ENCODE measurements around the gene OGA.

OGA gene

GRCh38 chr10:101772895-101773761 lies 45.1 kb downstream of the OGA start:
- no peak overlapping the region for H3K27ac ChIP-seq (ENCODE audit: low read depth, low read length)
- H3K9me2 ChIP-seq (replicated peaks; ENCODE audit: insufficient read depth, low read length): no peaks in the 10 kb centered on the region
- no peak overlapping the region for H3K4me3 ChIP-seq (ENCODE audit: insufficient read depth, low read length, poor library complexity, severe bottlenecking)
- H3K36me3 ChIP-seq (ENCODE audit: low read length): no peaks in the 10 kb centered on the region
- no peak overlapping the region for H3K9ac ChIP-seq (ENCODE audit: low read length)
- no peak overlapping the region for H2AFZ ChIP-seq (ENCODE audit: low read depth, low read length, severe bottlenecking)
- no peaks in the 10 kb centered on the region for H3K27me3 ChIP-seq (ENCODE audit: low read length)
- no peak for TF ChIP-seq CTCF (IDR thresholded peaks at IDR 0.05; ENCODE audit: insufficient read depth, low read length, poor library complexity, severe bottlenecking)
- TF ChIP-seq EZH2phosphoT487 (conservative IDR thresholded peaks at IDR 0.05; ENCODE audit: low read length): no peak
- no peaks in the 10 kb centered on the region for H4K20me1 ChIP-seq (ENCODE audit: low read depth, low read length)
- no peaks in the 10 kb centered on the region for H3K79me2 ChIP-seq (ENCODE audit: insufficient read depth, low read length)
- H3F3A ChIP-seq (ENCODE audit: insufficient read depth): no peaks in the 10 kb centered on the region
- H3K9me3 ChIP-seq (ENCODE audit: insufficient read depth, low read length): no peaks in the 10 kb centered on the region
- H3K4me2 ChIP-seq (ENCODE audit: low read depth, low read length, poor library complexity, severe bottlenecking): no peak overlapping the region

- no peaks in the 10 kb centered on the region for H3K36me3 ChIP-seq (ENCODE audit: low read length)
- no peaks in the 10 kb centered on the region for H3K9me3 ChIP-seq (ENCODE audit: insufficient read depth, low read length)
- no peaks in the 10 kb centered on the region for H3K27me3 ChIP-seq (ENCODE audit: low read length)
- no peak overlapping the region for H3K4me3 ChIP-seq (ENCODE audit: insufficient read depth, low read length, poor library complexity, severe bottlenecking)
- no peaks in the 10 kb centered on the region for H3F3A ChIP-seq (ENCODE audit: insufficient read depth)
- H3K9ac ChIP-seq (ENCODE audit: low read length): no peak overlapping the region
- H3K9me2 ChIP-seq (replicated peaks; ENCODE audit: insufficient read depth, low read length): no peaks in the 10 kb centered on the region
- no peak overlapping the region for H2AFZ ChIP-seq (ENCODE audit: low read depth, low read length, severe bottlenecking)
- H3K4me2 ChIP-seq (ENCODE audit: low read depth, low read length, poor library complexity, severe bottlenecking): no peak overlapping the region
- no peaks in the 10 kb centered on the region for H4K20me1 ChIP-seq (ENCODE audit: low read depth, low read length)
- no peaks in the 10 kb centered on the region for H3K79me2 ChIP-seq (ENCODE audit: insufficient read depth, low read length)
- no peak overlapping the region for H3K27ac ChIP-seq (ENCODE audit: low read depth, low read length)
- no peak for TF ChIP-seq EZH2phosphoT487 (conservative IDR thresholded peaks at IDR 0.05; ENCODE audit: low read length)
- no peak for TF ChIP-seq CTCF (IDR thresholded peaks at IDR 0.05; ENCODE audit: insufficient read depth, low read length, poor library complexity, severe bottlenecking)
These were observed 46.0 kb downstream of the OGA start for GRCh38 chr10:101772017-101772894.

- no peaks in the 10 kb centered on the region for H3K9me3 ChIP-seq (ENCODE audit: insufficient read depth, low read length)
- H3K9ac ChIP-seq (ENCODE audit: low read length): no peak overlapping the region
- no peaks in the 10 kb centered on the region for H3F3A ChIP-seq (ENCODE audit: insufficient read depth)
- H3K4me2 ChIP-seq (ENCODE audit: low read depth, low read length, poor library complexity, severe bottlenecking): no peak overlapping the region
- no peaks in the 10 kb centered on the region for H4K20me1 ChIP-seq (ENCODE audit: low read depth, low read length)
- H3K27ac ChIP-seq (ENCODE audit: low read depth, low read length): no peak overlapping the region
- H3K36me3 ChIP-seq (ENCODE audit: low read length): no peaks in the 10 kb centered on the region
- no peak overlapping the region for H2AFZ ChIP-seq (ENCODE audit: low read depth, low read length, severe bottlenecking)
- no peaks in the 10 kb centered on the region for H3K9me2 ChIP-seq (replicated peaks; ENCODE audit: insufficient read depth, low read length)
- no peaks in the 10 kb centered on the region for H3K79me2 ChIP-seq (ENCODE audit: insufficient read depth, low read length)
- no peak for TF ChIP-seq CTCF (IDR thresholded peaks at IDR 0.05; ENCODE audit: insufficient read depth, low read length, poor library complexity, severe bottlenecking)
- TF ChIP-seq EZH2phosphoT487 (conservative IDR thresholded peaks at IDR 0.05; ENCODE audit: low read length): no peak
- H3K4me3 ChIP-seq (ENCODE audit: insufficient read depth, low read length, poor library complexity, severe bottlenecking): no peak overlapping the region
- no peaks in the 10 kb centered on the region for H3K27me3 ChIP-seq (ENCODE audit: low read length)
These were observed 46.9 kb downstream of the OGA start for GRCh38 chr10:101771380-101771779.
